ENCODE measurements around the gene HOXB6. TPM values are rescaled to one million over a fixed set of nuclear protein-coding genes. Genes with fewer than 3 reads are reported as not detected.

HOXB6 gene
- not detected in 2 replicates for total RNA-seq

DNA sequence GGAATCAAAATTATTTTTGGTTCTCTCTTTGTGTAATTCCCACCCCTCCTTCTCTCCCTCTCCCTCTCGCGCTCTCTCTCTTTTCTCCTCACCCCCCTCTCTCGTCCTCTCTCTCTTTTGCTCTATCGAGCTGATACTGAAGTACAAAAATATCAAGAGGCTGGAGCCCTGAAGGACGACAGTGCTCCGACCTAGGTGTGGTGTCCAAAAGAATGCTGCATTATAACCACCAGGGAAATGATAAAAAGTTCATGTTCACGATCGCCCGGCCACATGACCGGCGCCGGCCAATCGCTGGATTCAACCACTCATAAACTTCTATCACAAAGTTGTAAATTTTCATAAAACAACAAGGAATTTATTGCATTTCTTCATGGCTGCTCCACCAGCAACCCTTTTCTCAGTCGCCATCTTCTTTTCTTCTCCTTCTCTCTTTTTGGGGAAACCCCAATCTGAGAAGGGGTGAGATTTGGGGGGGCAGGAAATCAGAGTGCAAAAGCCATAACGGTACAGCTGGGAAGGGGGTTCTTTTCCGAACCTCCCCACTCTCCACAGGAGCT lies at the start of gene HOXB6:
TSS of gene HOXB6 (minus strand) at position 217 of the 560 bp plus-strand sequence. CDS start 6,836 bp downstream, outside the sequence.

DNA sequence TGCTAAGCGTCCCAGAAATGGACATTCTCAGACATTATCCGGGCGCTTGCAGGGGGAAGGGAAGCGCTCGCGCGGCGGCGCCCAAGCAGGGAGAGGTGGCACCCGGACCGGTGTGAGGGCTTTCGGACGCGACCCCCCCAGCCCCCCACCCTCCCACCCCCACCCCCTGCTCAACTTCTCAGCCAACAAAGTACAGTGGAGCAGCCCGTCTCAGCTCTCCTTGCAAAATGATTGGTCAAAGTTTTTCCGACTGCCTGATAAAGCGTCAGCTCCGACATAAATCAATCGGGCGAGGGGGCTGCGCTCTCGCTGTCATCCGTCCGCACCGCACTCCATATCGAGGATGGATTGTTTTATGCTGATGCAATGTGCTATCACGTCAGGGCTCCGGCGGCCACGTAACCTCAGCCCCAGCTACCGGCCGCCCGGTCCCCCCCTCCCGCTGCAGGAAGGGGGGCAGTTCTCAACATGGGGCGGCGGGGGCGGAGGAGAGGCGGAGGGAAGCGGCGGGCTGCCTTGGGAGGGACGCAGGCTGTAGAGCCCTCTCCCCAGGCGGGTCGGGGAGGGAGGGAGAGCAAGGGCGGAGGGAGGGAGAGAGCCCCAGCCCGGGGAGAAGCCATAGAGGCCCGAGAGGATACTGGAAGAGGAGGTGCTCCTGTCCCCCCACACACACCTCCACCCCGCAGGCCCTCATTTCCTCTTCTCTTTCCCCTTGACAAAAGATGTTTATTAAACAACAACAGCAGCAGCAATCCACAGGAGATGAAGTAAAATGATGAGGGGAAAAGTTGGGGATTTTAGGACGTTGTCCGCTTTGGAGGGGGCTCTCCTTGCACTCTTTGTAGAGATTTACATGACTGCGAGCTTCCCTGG lies 21.7 kb upstream of the HOXB6 start, which contains the start of gene HOXB9:
TSS of gene HOXB9 (minus strand) at position 114 of the 873 bp plus-strand sequence. CDS start at position 25, 89 bp downstream.

DNA sequence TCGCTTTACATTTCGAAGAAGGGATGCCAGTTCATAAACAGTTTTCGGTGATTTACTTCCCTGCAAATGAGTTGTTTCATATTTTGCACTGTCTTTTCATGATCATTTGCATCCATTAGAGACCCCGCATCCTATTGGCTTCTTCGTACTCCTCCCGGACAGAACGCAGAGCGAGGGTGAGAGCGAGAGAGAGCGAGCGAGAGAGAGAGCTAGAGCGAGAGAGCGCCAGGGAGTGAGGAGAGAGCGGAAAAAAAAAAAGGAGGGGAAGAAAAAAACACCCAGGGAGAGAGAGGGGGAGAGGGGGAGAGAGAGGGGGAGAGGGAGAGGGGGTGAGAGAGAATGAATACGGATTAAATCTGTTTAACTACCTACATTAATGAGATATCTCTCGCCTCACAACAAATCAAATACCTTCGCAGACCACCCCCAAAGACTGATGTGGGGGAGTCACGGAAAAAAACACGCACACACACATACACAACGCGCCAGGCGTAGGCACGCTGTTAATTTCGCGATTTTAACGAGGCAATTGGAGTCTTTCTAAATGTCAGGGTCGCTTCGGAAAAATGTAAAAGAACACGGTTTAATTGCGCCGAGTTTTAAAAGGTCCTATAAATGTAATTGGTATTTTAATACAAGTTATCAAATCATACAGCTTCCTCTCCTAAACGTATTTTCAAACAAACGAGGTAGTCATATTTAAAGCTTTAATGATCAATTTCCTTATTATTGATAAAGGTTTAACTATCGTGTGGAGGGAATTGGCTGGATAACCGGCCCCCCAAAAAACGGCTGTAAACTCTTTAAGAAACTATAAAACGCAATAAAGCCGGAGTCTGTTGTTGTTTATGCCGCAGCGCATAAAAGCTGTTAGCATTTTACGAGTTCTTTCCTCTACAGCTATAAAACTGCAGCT lies 10.5 kb upstream of the HOXB6 start, which contains the start of gene HOXB8:
TSS of gene HOXB8 (minus strand) at position 246 of the 916 bp plus-strand sequence. CDS start 588 bp downstream, outside the sequence.

DNA sequence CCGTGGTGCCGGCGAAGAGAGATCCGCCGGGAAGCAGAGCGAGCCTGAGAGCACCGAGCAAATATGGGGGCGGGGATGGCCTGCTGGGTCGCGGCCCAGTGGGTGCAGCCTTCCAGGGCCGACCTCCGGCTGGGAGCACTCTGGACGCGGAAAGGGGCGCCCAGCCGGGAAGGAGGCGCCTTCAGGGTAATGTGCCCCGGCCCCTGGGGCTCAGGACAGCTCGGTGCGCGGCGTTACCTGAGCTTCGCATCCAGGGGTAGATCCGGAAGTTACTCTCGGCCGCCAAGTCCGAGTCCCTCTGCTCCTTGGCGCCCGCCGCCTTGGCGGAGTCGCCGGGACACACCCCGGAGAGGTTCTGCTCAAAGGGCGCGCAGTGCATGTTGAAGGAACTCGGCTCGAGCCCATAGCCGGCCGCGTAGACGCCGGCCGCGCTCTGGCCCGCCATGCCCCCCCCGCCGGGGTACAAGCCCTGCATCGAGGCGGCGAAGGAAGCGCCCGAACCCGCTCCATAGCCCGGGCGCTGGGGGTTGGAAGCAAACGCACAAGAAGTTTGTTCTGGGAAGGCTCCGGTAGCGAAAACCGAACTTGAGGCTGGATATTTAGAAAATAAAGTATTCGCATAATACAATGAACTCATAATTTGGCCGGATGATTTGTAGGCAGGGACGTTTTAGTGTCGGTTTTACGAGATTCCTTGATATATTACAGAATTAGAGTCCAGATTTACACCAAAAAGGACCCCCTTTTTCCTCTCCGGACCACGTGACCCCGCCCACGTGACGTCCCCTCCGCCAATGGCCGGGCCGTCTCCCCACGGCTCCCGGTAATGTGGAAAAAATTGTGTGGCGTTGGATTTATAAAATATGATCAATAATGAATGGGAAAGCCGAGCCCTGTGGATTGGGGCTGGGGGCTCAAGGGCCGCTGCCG lies 5.8 kb upstream of the HOXB6 start, which contains the start of gene HOXB7:
TSS of gene HOXB7 (minus strand) at position 736 of the 930 bp plus-strand sequence. CDS start at position 637, 99 bp downstream.

DNA sequence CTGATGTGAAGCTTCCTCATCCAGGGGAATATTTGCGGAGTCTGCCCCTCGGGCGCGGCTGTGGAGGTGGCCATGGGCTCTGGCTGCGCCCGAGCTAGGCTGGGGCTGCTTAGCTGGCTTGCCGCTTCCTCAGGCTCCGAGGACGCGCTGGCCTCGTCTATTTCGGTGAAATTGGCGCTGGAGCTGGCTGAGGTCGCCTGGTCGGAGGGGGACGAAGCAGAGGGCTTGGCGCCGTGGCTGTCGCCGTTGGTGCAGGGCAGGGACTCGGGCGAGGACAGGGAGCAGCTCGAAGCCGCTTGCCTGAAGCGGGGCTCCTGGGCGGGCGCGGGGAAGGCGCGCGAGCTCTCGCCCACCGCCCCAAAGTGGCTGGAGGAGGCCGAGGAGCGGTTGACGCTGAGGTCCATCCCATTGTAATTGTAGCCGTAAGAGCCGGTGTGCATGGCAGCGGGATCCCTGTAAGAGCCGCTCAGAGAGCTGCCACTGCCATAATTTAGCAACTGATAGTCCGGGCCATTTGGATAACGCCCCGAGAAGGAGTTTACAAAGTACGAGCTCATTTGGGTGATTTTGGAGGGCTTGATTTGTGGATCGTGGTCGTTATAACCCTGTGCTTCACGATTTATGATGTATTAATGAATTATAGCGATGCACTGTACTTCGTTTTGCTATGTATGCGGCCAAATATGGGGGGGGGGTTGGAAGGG lies 11.5 kb downstream of the HOXB6 start, which contains the start of gene HOXB5:
TSS of gene HOXB5 (minus strand) at position 654 of the 704 bp plus-strand sequence. CDS start at position 557, 97 bp downstream.

DNA sequence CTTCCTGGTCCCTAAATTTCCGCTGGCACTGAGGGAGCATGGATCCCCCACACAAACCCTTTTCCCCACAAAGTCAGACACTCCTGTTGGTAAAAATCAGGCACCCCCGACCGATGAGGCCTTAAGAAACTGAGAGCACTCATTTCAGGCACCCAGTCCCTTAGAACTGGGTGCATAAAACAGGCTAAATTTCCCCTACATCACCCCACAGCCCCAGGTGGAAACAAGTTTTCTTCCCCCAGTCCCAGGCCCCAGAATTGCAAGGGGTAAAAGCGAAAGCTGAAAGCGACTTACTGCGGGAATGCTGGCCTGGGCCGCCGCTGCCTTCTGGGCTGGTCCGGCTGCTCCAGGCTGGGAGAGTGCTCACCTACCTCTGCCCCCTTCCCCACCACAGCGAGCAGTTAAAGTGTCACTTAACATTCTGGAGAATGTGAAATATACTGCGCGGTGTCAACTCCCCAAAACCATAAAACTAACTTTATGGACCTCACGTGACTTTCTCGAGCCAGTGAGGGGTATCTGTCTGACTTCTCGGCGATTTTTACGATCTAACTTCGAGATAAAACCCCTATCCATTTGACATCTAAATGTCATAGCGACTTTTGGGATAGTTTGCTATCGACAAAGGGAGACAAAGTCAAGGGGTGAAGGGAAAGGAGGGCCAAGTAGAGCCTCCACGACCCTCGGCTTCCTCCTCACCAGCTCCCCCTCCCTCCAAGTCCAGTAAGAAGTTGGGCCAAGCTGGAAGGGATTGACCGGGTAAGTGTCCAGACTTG lies 14.8 kb downstream of the HOXB6 start, which contains the start of gene HOXB3:
TSS of gene HOXB3 (minus strand) at position 411 of the 776 bp plus-strand sequence. CDS start 37,767 bp downstream, outside the sequence.

DNA sequence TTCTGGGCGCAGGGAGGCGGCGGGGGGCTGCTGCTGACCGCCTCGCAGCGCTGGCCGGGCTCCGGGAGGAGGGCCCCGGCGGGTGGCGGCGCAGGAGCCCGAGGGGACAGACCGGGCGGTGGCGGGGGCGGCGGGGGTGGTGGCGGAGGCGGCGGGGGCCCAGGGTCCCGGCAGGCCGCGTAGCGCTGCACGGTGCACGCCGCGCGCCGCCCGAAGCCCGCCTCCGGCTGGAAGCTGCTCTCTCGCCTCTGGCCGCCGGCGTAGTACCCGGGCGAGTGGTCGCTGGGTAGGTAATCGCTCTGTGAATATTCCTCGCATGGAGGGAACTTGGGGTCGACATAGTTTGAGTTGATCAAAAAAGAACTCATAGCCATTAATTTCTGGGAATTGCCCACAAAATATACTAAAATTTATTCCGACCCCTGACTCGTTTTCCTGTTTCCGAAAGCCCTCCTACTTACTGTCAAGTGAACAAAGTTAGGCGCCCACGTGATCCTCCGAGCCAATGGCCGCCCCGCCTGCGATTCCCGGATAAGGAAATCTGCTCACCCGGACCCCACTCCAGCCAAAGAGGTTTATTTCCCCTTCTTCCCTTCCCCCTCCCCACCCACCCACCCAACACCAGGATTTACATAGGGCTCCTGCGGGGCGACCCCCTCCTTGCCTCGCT lies 26.7 kb downstream of the HOXB6 start, which contains the start of gene HOXB4:
TSS of gene HOXB4 (minus strand) at position 405 of the 670 bp plus-strand sequence. CDS start at position 374, 31 bp downstream.

Other genes starting within 250 kb of the HOXB6 start
- gene SKAP1, start 174.8 kb downstream of the HOXB6 start, total RNA-seq: not detected in 2 replicates
- gene HOXB1, start 74.0 kb downstream of the HOXB6 start, total RNA-seq: not detected in 2 replicates
- gene HOXB2, start 59.9 kb downstream of the HOXB6 start, total RNA-seq: 2.1 and 6.9 TPM in 2 replicates
- not detected in 2 replicates for gene HOXB4, start 26.6 kb downstream of the HOXB6 start, total RNA-seq
- gene HOXB3, start 14.7 kb downstream of the HOXB6 start, total RNA-seq: under 0.01 and 0.36 TPM in 2 replicates
- gene HOXB5, start 11.2 kb downstream of the HOXB6 start, total RNA-seq: not detected in 2 replicates
- not detected in 2 replicates for gene HOXB7, start 6.0 kb upstream of the HOXB6 start, total RNA-seq
- gene HOXB8, start 10.3 kb upstream of the HOXB6 start, total RNA-seq: not detected in 2 replicates
- gene HOXB9, start 21.4 kb upstream of the HOXB6 start, total RNA-seq: not detected in 2 replicates
- gene PRAC1, start 117.5 kb upstream of the HOXB6 start, total RNA-seq: not detected in 2 replicates
- not detected in 2 replicates for gene PRAC2, start 118.2 kb upstream of the HOXB6 start, total RNA-seq
- gene HOXB13, start 123.8 kb upstream of the HOXB6 start, total RNA-seq: not detected in 2 replicates
- gene TTLL6, start 212.2 kb upstream of the HOXB6 start, total RNA-seq: 0.16 TPM in 1 of 2 replicates, not detected in the other
- gene CALCOCO2, start 226.0 kb upstream of the HOXB6 start, total RNA-seq: 36.0 and 67.0 TPM in 2 replicates

All from cardiac atrium fibroblast (primary cell).